ENCODE data around the gene ZNHIT2. TPM values are rescaled to one million over a fixed set of nuclear protein-coding genes. Genes with fewer than 3 reads are reported as not detected.

The ZNHIT2 gene
- total RNA-seq, 1 experiment from 2014 or later = 27.1 TPM

GRCh38 chr11:65102142-65103095 lies 15.1 kb downstream of the ZNHIT2 start:
- peak; percentile 77 for TF ChIP-seq TCF7L2 (IDR thresholded peaks at IDR 0.05; ENCODE audit: low read depth, low read length)
- no peak for TF ChIP-seq CTCF (IDR thresholded peaks at IDR 0.05)
- Histone ChIP-seq H3K27me3 (ENCODE audit: control insufficient read depth, insufficient read depth, low read length) (no peaks in the 10 kb centered on the region), H3K4me3 (ENCODE audit: low read depth in 2 of 2, low read length in 2 of 2) (no peak overlapping the region), H3K36me3 (ENCODE audit: control insufficient read depth, insufficient read depth, low read length) (no peaks in the 10 kb centered on the region), H3K27ac (ENCODE audit: low read length) (peak overlapping the region; percentile 49; the same call in 1 of the 2 replicates), H3K4me1 (ENCODE audit: control insufficient read depth, insufficient read depth, low read length) (peaks cover 14% of the 10 kb centered on the region), H3K9me3 (ENCODE audit: control insufficient read depth, insufficient read depth, low read depth, low read length) (no peaks in the 10 kb centered on the region)
- DNase-seq (ENCODE audit: low read depth, low spot score) = no peak
- POLR2A ChIA-PET = interaction anchor here (1.5 kb wide), 1 partner anchor 8 kb away, joined by 6 read pairs; no protein-coding TSS in a partner anchor
- intact Hi-C loops (cut with micrococcal nuclease; ENCODE audit: unreplicated experiment) (no loop called here), in situ Hi-C loops (cut with HindIII; ENCODE audit: low pct_unique_long_range_greater_than_20kb, low sequenced_read_pairs) (no loop called here)
- CTCF ChIA-PET = interaction anchor here (1.7 kb wide), 1 partner anchor 8 kb away, joined by 6 read pairs; no protein-coding TSS in a partner anchor
- no TSS peak for BruUV-seq (replicated peaks)
- peak; percentile 56 for ATAC-seq

GRCh38 chr11:65100674-65101350 lies 16.7 kb downstream of the ZNHIT2 start:
- POLR2A ChIA-PET = interaction anchor here (0.7 kb wide), 2 partner anchors 13 to 250 kb away, joined by 7 read pairs; no protein-coding TSS in a partner anchor
- Histone ChIP-seq H3K4me1 (ENCODE audit: control insufficient read depth, insufficient read depth, low read length) (peaks cover 19% of the 10 kb centered on the region), H3K27ac (ENCODE audit: low read length) (no peak overlapping the region), H3K36me3 (ENCODE audit: control insufficient read depth, insufficient read depth, low read length) (no peaks in the 10 kb centered on the region), H3K9me3 (ENCODE audit: control insufficient read depth, insufficient read depth, low read depth, low read length) (no peaks in the 10 kb centered on the region), H3K27me3 (ENCODE audit: control insufficient read depth, insufficient read depth, low read length) (no peaks in the 10 kb centered on the region), H3K4me3 (ENCODE audit: low read depth in 2 of 2, low read length in 2 of 2) (no peak overlapping the region)
- TF ChIP-seq REST (IDR thresholded peaks at IDR 0.05; ENCODE audit: insufficient read depth in 1 of 2, low read depth in 2 of 2, low read length in 1 of 2) (no peak), CTCF (IDR thresholded peaks at IDR 0.05) (no peak), POLR2AphosphoS5 (IDR thresholded peaks at IDR 0.05; ENCODE audit: low read depth, low read length) (no peak), TCF7L2 (IDR thresholded peaks at IDR 0.05; ENCODE audit: low read depth, low read length) (no peak), SIN3A (IDR thresholded peaks at IDR 0.05; ENCODE audit: borderline replicate concordance, insufficient read depth, low read depth, low read length) (no peak)
- BruUV-seq (replicated peaks) = no TSS peak
- CTCF ChIA-PET = interaction anchor here (0.7 to 1.7 kb wide), 3 partner anchors 10 to 320 kb away, joined by 3 to 7 read pairs (median 6); partner anchors contain the start of gene TM7SF2
- DNase-seq (ENCODE audit: low read depth, low spot score) = no peak
- intact Hi-C loops (cut with micrococcal nuclease; ENCODE audit: unreplicated experiment) (no loop called here), in situ Hi-C loops (cut with HindIII; ENCODE audit: low pct_unique_long_range_greater_than_20kb, low sequenced_read_pairs) (no loop called here)
- ATAC-seq = no peak

Measured in Panc1 (cell line).